Heart left ventricle (tissue), 16 donors: Measurements from ENCODE around the gene GTF2A1. TPM values are rescaled to one million over a fixed set of nuclear protein-coding genes. Genes with fewer than 3 reads are reported as not detected.
"Not testable (repeated sequence)": the region's sequence is repeated elsewhere in the genome, so short reads cannot be mapped to it uniquely, and the experiment has no call there.

Experiments
- ATAC-seq, 4 donors: fragments of 200-7000 bp; cut with Tn5 transposase; one replicate each; pipeline ENCODE4 v1.9.1; 2020 to 2022; ENCODE audit warnings: moderate library complexity in 4 of 4, mild to moderate bottlenecking in 3 of 4, moderate number of reproducible peaks in 1 of 4
- DNase-seq, 5 donors: peaks; one replicate each; pipeline ENCODE4 v3.0.0-alpha.2; 2020
- H3K27ac ChIP-seq, 12 donors: fragments of 200-600 bp; sonication (generic) in 4 of 12; one replicate each; pipeline versions ENCODE4 v1.5.0 to v1.8.0; 2016 to 2022; ENCODE audit warnings: mild to moderate bottlenecking in 2 of 12
- H3K27me3 ChIP-seq, 9 donors: fragments of 200-600 bp; sonication (generic) in 2 of 9; one replicate each; pipeline versions ENCODE4 v1.5.1 to v1.8.0; 2016 to 2022; ENCODE audit warnings: mild to moderate bottlenecking in 3 of 9
- H3K36me3 ChIP-seq, 9 donors: fragments of 200-600 bp; sonication (generic) in 2 of 9; one replicate each; pipeline versions ENCODE4 v1.5.0 to v1.8.0; 2018 to 2022; ENCODE audit warnings: mild to moderate bottlenecking in 2 of 9
- H3K4me1 ChIP-seq, 12 donors: fragments of 200-600 bp; sonication (generic) in 4 of 12; one replicate each; pipeline versions ENCODE4 v1.5.0 to v1.8.0; 2016 to 2022; ENCODE audit warnings: mild to moderate bottlenecking in 3 of 12
- H3K4me3 ChIP-seq, 12 donors: fragments of 200-600 bp; sonication (generic) in 4 of 12; one replicate each; pipeline versions ENCODE4 v1.5.0 to v1.8.0; 2017 to 2022; ENCODE audit warnings: mild to moderate bottlenecking in 9 of 12, moderate library complexity in 4 of 12
- H3K9me3 ChIP-seq, 12 donors: fragments of 200-600 bp; sonication (generic) in 4 of 12; one replicate each; pipeline versions ENCODE4 v1.5.0 to v1.8.0; 2016 to 2022; ENCODE audit warnings: mild to moderate bottlenecking in 1 of 12
- CTCF ChIP-seq, 12 donors: fragments of 200-600 bp; sonication (generic) in 4 of 12; IDR thresholded peaks; one replicate each; pipeline versions ENCODE4 v1.5.0 to v1.8.0; 2018 to 2022; ENCODE audit warnings: antibody characterized with exemption in 12 of 12, mild to moderate bottlenecking in 5 of 12
- POLR2A ChIP-seq, 2 donors: fragments of 450-650 bp; IDR thresholded peaks; one replicate each; pipeline ENCODE4 v1.6.1; 2017; ENCODE audit warnings: antibody characterized with exemption in 2 of 2, mild to moderate bottlenecking in 2 of 2, moderate library complexity in 2 of 2
- WGBS, 4 donors: extraction: QIAGEN DNeasy Blood & Tissue Kit in 2 of 4; methylation state at CpG; one replicate each; pipeline versions ENCODE4 v1.1.5 to v1.1.7; 2013 to 2018; 5-methylcytosine and 5-hydroxymethylcytosine counted together
- intact Hi-C, 10 donors: fragments of 100-400 bp; cut with DNase I; formaldehyde crosslinking; loops; one replicate each; pipeline versions ENCODE4 v1.11.1 to v1.14.2; 2022
- polyA plus RNA-seq, 2 donors: library from polyadenylated mRNA; stranded (reverse); fragments of 200-250 nt; gene quantifications; one replicate each; pipeline ENCODE4 v1.2.3, GENCODE V29; 2013
- total RNA-seq, 9 donors: library from RNA; depleted of rRNA in 2 of 9; stranded (reverse); fragments of >200 nt in 2 of 9; fragmentation: NEBNext Ultra II Directional in 3 of 9; extraction: Animal tissue kit (Norgen Biotek cat#: 25700) in 3 of 9; gene quantifications; one replicate each; pipeline versions ENCODE4 v1.1.0 to v1.2.4, GENCODE V29; 2016 to 2023
- donor health status: ischemic (EF 13 %, LVEDD 7.1; RV severe dilation, severe dysfunction).
- donor health status: healthy with polysubstance abuse.
- donor health status: DM: no; HTN: yes; CAD: no.
- donor health status: DM: no; HTN: no; CAD: no.
- donor health status: ischemic (EF 25% LVEDD 6.9; RV normal size, moderate dysfunction).
- donor health status: ischemic (EF 25% LVEDD 5.7; RV mildly dilated, moderate dysfunction).
- donor health status: healthy.
- donor health status: DM: yes; HTN: yes; CAD: no.
- donor health status: ischemic (EF 35%, LVEDD 5.7; RV mildly dilated, moderate dysfunction).
- donor health status: nonischemic (EF 11% LVEDD 7.7; RV severe dilation, severe dysfunction).
- donor health status: DM: yes; HTN: yes; CAD: no.
- donor health status: PGD.
- donor health status: ischemic (EF 29% LVEDD 5.4; RV normal size, mild dysfunction).
- donor health status: nonischemic (EF 23%, LVEDD 6.1; RV moderate dilation, normal function).

GTF2A1 gene
- total and polyA plus RNA-seq, 11 donors = 3.4 to 31.3 (median 19.7) TPM

GRCh38 chr14:81247271-81247766, 26.6 kb upstream of the GTF2A1 start:
- TF ChIP-seq CTCF (IDR thresholded peaks at IDR 0.05) (no peak), POLR2A (IDR thresholded peaks at IDR 0.05) (no peak)
- ATAC-seq (peak in 1 of 4 donors; percentile 20), DNase-seq (peak in 1 of 5 donors; percentile 35)
- no peaks in the 10 kb centered on the region for H3K4me1 ChIP-seq
- no peaks in the 10 kb centered on the region for H3K27me3 ChIP-seq
- no peak overlapping the region for H3K4me3 ChIP-seq
- 65 to 72% (median 68%) methylated on average over 5 to 8 of the region's 8 CpGs for WGBS, 4 donors
- peaks cover 0 to 15% (median under 1%) of the 10 kb centered on the region in 12 donors for H3K9me3 ChIP-seq
- no peak overlapping the region for H3K27ac ChIP-seq
- intact Hi-C loops = no loop called here
- H3K36me3 ChIP-seq = no peaks in the 10 kb centered on the region

- H3K36me3 ChIP-seq = no peaks in the 10 kb centered on the region
- H3K27ac ChIP-seq = no peak overlapping the region
- no peaks in the 10 kb centered on the region for H3K4me1 ChIP-seq
- no peaks in the 10 kb centered on the region for H3K27me3 ChIP-seq
- H3K4me3 ChIP-seq = no peak overlapping the region
- peaks cover 0 to 21% (median 2%) of the 10 kb centered on the region in 12 donors for H3K9me3 ChIP-seq
- ATAC-seq = no peak
- 83 to 94% (median 88%) methylated on average over 15 to 19 of the region's 19 CpGs for WGBS, 4 donors
- DNase-seq = no peak
- intact Hi-C loops = no loop called here
- TF ChIP-seq POLR2A (IDR thresholded peaks at IDR 0.05) = no peak
- TF ChIP-seq CTCF (IDR thresholded peaks at IDR 0.05) = no peak
Observed at GRCh38 chr14:81246461-81247270, 25.9 kb upstream of the GTF2A1 start.

GRCh38 chr14:81245771-81246170, 25.0 kb upstream of the GTF2A1 start:
- intact Hi-C loops = no loop called here
- TF ChIP-seq POLR2A (IDR thresholded peaks at IDR 0.05) (no peak), CTCF (IDR thresholded peaks at IDR 0.05) (no peak)
- 35 to 55% (median 51%) methylated on average over 1 of the region's 1 CpG for WGBS, 4 donors
- Histone ChIP-seq H3K4me3 (no peak overlapping the region), H3K27me3 (no peaks in the 10 kb centered on the region), H3K9me3 (peaks cover 0 to 25% (median 2%) of the 10 kb centered on the region in 12 donors), H3K4me1 (no peaks in the 10 kb centered on the region), H3K27ac (no peak overlapping the region), H3K36me3 (no peaks in the 10 kb centered on the region)
- DNase-seq = no peak
- no peak for ATAC-seq

GRCh38 chr14:81244431-81244830, 23.7 kb upstream of the GTF2A1 start:
- DNase-seq, ATAC-seq: not testable (repeated sequence)
- WGBS, 4 donors = 91 to 97% (median 95%) methylated on average over 21 to 28 of the region's 28 CpGs

More at GRCh38 chr14:81244431-81244830, 23.7 kb upstream of the GTF2A1 start:
- H3K27me3 ChIP-seq, H3K4me1 ChIP-seq, intact Hi-C loops, H3K36me3 ChIP-seq, H3K27ac ChIP-seq, H3K4me3 ChIP-seq: not testable (repeated sequence)
- peaks cover 0 to 25% (median 2%) of the 10 kb centered on the region in 12 donors for H3K9me3 ChIP-seq
